Caco-2 (cell line): ENCODE data around the gene ERC1. TPM values are rescaled to one million over a fixed set of nuclear protein-coding genes. Genes with fewer than 3 reads are reported as not detected.

Source experiments
- BruUV-seq: library from RNA; stranded (reverse); fragments of 400-500 nt; replicated peaks from 2 replicates; lab custom pipeline; 2021; lab: Mats Ljungman, UMichigan
- CTCF ChIA-PET: fragments of 300-600 bp; sonication (Branson Sonifier 250); formaldehyde crosslinking; loops from one replicate; lab custom pipeline; 2022; ENCODE audit warnings: antibody characterized with exemption; lab: Charles Lee
- POLR2A ChIA-PET: fragments of 300-600 bp; sonication (Branson Sonifier 250); formaldehyde crosslinking; loops from one replicate; lab custom pipeline; 2022; ENCODE audit warnings: antibody characterized with exemption; lab: Charles Lee
- DNase-seq, 2 experiments: peaks; one replicate each; pipeline versions ENCODE4 v3.0.0 to v3.0.0-alpha.2; 2020 to 2022
- H3K27me3 ChIP-seq: replicated peaks from 2 replicates; pipeline ENCODE4 v1.6.0; 2011; ENCODE audit warnings: low read length; ENCODE audit not compliant: control insufficient read depth, insufficient read depth
- H3K36me3 ChIP-seq: 2 replicates; pipeline ENCODE4 v1.5.1; 2011; ENCODE audit warnings: low read length; ENCODE audit not compliant: control insufficient read depth, insufficient read depth
- H3K4me1 ChIP-seq: fragments of 250-450 bp; sonication (Bioruptor Pico); 2 replicates; pipeline ENCODE4 v1.5.1; 2020; ENCODE audit warnings: mild to moderate bottlenecking
- H3K4me3 ChIP-seq: 2 replicates; pipeline ENCODE4 v1.5.1; 2011; ENCODE audit warnings: low read depth, mild to moderate bottlenecking, control low read depth, low read length
- H3K9me3 ChIP-seq: fragments of 250-450 bp; sonication (Bioruptor Pico); 2 replicates; pipeline ENCODE4 v1.5.1; 2020; ENCODE audit warnings: mild to moderate bottlenecking, moderate library complexity
- H3K27ac Mint-ChIP-seq: one replicate; pipeline ENCODE4 v1.8.0; 2022; ENCODE audit warnings: mixed read lengths; ENCODE audit not compliant: unreplicated experiment
- H3K27me3 Mint-ChIP-seq: one replicate; pipeline ENCODE4 v1.8.0; 2022; ENCODE audit warnings: mixed read lengths; ENCODE audit not compliant: insufficient read depth, unreplicated experiment
- H3K36me3 Mint-ChIP-seq: one replicate; pipeline ENCODE4 v1.8.0; 2022; ENCODE audit warnings: mild to moderate bottlenecking, mixed read lengths; ENCODE audit not compliant: insufficient read depth, unreplicated experiment
- H3K4me1 Mint-ChIP-seq: one replicate; pipeline ENCODE4 v1.8.0; 2022; ENCODE audit warnings: low read depth, mixed read lengths; ENCODE audit not compliant: unreplicated experiment
- H3K4me3 Mint-ChIP-seq: one replicate; pipeline ENCODE4 v1.8.0; 2022; ENCODE audit warnings: mild to moderate bottlenecking, moderate library complexity, mixed read lengths; ENCODE audit not compliant: unreplicated experiment
- H3K9me3 Mint-ChIP-seq: one replicate; pipeline ENCODE4 v1.8.0; 2022; ENCODE audit warnings: mixed read lengths; ENCODE audit not compliant: unreplicated experiment
- intact Hi-C: fragments of 100-400 bp; cut with micrococcal nuclease; formaldehyde crosslinking; loops from one replicate; pipeline ENCODE4 v1.10.0; 2022; ENCODE audit not compliant: unreplicated experiment
- total RNA-seq: library from RNA; stranded (reverse); gene quantifications from 2 replicates; pipeline ENCODE4 v1.2.3, GENCODE V29; 2022
- TF ChIP-seq, protein P1 (sequence below), 2 experiments: fragments of 200-600 bp in 1 of 2; IDR thresholded peaks; 1 replicate in 1 of 2; 2 replicates in 1 of 2; pipeline versions ENCODE4 v1.5.1 to v1.8.0; 2011 to 2022; ENCODE audit warnings: antibody characterized with exemption in 1 of 2, control low read depth in 1 of 2, inconsistent platforms in 1 of 2, low read depth in 1 of 2, low read length in 1 of 2, mild to moderate bottlenecking in 1 of 2, moderate library complexity in 1 of 2; ENCODE audit not compliant: insufficient read depth in 1 of 2, severe bottlenecking in 1 of 2, unreplicated experiment in 1 of 2

Gene ERC1
- total RNA-seq, 1 experiment from 2014 or later: 88.4 TPM

DNA sequence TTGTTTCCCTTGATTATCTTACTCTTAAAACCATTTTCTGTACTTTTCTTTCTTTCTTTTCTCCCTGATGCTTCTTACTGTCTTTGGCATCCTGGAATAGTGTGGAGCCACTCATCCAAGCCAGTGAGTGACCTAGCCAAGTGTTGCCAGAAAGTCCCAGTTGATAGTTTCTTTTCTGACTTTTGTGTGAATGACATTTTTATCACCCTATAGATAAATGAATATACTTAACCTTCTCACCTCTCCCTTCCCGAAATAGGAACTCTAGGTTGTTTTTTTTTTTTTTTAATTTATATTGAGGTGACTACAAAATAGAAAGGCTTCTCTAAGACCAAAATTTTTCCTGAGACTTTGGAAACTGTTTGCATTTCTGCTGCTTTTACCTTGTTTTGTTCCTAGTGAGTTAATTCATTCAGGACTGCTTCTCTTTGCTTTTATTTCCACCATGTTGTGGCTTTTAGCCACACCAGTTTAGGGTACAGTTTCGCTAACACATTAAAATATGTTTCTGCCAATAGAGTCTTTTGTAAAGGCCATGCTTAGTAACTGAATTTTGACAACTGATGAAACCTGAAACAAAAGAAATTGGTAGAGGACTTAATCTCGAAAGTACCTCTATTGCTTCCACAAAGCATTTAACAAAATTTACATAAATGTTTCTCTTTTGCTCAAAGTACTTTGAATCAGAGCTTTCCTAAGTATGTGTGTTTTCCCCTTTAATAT, 194.6 kb downstream of the ERC1 start:
- TF ChIP-seq, protein P1, sequence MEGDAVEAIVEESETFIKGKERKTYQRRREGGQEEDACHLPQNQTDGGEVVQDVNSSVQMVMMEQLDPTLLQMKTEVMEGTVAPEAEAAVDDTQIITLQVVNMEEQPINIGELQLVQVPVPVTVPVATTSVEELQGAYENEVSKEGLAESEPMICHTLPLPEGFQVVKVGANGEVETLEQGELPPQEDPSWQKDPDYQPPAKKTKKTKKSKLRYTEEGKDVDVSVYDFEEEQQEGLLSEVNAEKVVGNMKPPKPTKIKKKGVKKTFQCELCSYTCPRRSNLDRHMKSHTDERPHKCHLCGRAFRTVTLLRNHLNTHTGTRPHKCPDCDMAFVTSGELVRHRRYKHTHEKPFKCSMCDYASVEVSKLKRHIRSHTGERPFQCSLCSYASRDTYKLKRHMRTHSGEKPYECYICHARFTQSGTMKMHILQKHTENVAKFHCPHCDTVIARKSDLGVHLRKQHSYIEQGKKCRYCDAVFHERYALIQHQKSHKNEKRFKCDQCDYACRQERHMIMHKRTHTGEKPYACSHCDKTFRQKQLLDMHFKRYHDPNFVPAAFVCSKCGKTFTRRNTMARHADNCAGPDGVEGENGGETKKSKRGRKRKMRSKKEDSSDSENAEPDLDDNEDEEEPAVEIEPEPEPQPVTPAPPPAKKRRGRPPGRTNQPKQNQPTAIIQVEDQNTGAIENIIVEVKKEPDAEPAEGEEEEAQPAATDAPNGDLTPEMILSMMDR (IDR thresholded peaks at IDR 0.05; ENCODE audit: insufficient read depth in 1 of 2, low read depth in 1 of 2, low read length in 1 of 2, severe bottlenecking in 1 of 2, unreplicated experiment in 1 of 2): no peak
- H3K4me1 ChIP-seq: no peaks in the 10 kb centered on the region
- no peaks in the 10 kb centered on the region for H3K9me3 ChIP-seq
- H3K27ac Mint-ChIP-seq: no peak overlapping the region
- ChIA-PET POLR2A (no interaction called here), CTCF (no interaction called here)
- H3K27me3 Mint-ChIP-seq: no peaks in the 10 kb centered on the region
- no peaks in the 10 kb centered on the region; the same call in 1 of the 2 replicates for H3K36me3 ChIP-seq
- no TSS peak for BruUV-seq
- DNase-seq: no peak
- no peaks in the 10 kb centered on the region for H3K27me3 ChIP-seq
- no peak overlapping the region for H3K4me3 ChIP-seq
- no peaks in the 10 kb centered on the region for H3K9me3 Mint-ChIP-seq
- H3K4me3 Mint-ChIP-seq: no peak overlapping the region
- peaks cover 61% of the 10 kb centered on the region for H3K36me3 Mint-ChIP-seq
- intact Hi-C loops: no loop called here
- H3K4me1 Mint-ChIP-seq: peaks cover 6% of the 10 kb centered on the region

DNA sequence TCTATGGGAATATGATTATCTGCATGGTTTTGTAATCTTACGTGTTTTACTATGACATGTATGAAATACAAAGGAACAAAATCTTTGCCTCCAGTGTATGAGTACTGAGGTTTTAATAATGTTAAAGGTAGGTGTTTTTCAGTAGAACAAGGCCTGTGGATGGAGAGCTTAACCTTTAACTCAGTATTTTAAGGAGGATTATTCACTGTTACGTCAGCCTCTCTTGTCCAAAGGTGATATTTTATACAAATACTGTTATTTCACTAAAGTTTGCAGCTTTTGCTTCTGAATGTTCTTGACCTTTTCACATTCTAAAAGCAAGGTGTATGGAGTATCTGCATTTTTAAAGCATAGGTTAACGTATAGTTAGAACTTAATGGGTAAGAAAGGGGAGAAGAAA, 195.3 kb downstream of the ERC1 start:
- H3K36me3 ChIP-seq: no peaks in the 10 kb centered on the region; the same call in 1 of the 2 replicates
- no peak overlapping the region for H3K4me3 ChIP-seq
- no peak overlapping the region for H3K4me3 Mint-ChIP-seq
- no peaks in the 10 kb centered on the region for H3K27me3 ChIP-seq
- H3K4me1 ChIP-seq: no peaks in the 10 kb centered on the region
- H3K27ac Mint-ChIP-seq: no peak overlapping the region
- peaks cover 54% of the 10 kb centered on the region for H3K36me3 Mint-ChIP-seq
- no peaks in the 10 kb centered on the region for H3K9me3 ChIP-seq
- no peaks in the 10 kb centered on the region for H3K27me3 Mint-ChIP-seq
- intact Hi-C loops: no loop called here
- peaks cover 6% of the 10 kb centered on the region for H3K4me1 Mint-ChIP-seq
- POLR2A ChIA-PET: no interaction called here
- no peak for DNase-seq
- CTCF ChIA-PET: no interaction called here
- BruUV-seq: no TSS peak
- TF ChIP-seq, protein P1 (IDR thresholded peaks at IDR 0.05; ENCODE audit: insufficient read depth in 1 of 2, low read depth in 1 of 2, low read length in 1 of 2, severe bottlenecking in 1 of 2, unreplicated experiment in 1 of 2): no peak
- H3K9me3 Mint-ChIP-seq: no peaks in the 10 kb centered on the region

DNA sequence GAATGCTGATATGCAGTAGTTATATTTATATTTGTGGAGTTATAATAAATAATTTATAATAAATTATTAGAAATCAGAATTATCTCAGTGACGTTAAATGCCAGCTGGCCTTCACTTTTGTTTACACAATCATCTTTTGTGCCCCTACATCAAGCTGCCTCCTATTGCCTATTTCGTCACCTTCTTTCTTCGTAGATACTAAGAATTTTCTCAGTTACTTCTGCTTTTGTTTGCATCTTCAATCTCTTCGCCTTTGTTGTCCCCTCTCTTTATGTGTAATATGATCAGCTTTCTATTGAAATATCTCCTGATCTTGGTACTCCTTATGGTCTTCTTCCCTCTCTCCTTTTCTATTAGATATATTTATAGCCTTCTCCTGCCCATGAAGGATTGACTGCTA, 197.0 kb downstream of the ERC1 start:
- Histone ChIP-seq H3K4me1 (no peaks in the 10 kb centered on the region), H3K36me3 (no peaks in the 10 kb centered on the region; the same call in 1 of the 2 replicates), H3K9me3 (no peaks in the 10 kb centered on the region), H3K4me3 (no peak overlapping the region), H3K27me3 (no peaks in the 10 kb centered on the region)
- no peak for DNase-seq
- Mint-ChIP-seq H3K9me3 (no peaks in the 10 kb centered on the region), H3K4me1 (peaks cover 6% of the 10 kb centered on the region), H3K27ac (no peak overlapping the region), H3K27me3 (no peaks in the 10 kb centered on the region), H3K36me3 (peaks cover 54% of the 10 kb centered on the region), H3K4me3 (no peak overlapping the region)
- intact Hi-C loops: no loop called here
- ChIA-PET POLR2A (no interaction called here), CTCF (no interaction called here)
- TF ChIP-seq, protein P1 (IDR thresholded peaks at IDR 0.05; ENCODE audit: insufficient read depth in 1 of 2, low read depth in 1 of 2, low read length in 1 of 2, severe bottlenecking in 1 of 2, unreplicated experiment in 1 of 2): no peak
- no TSS peak for BruUV-seq
